Right lobe of liver (tissue), 6 donors: ENCODE measurements around the gene PDE6B. TPM values are rescaled to one million over a fixed set of nuclear protein-coding genes. Genes with fewer than 3 reads are reported as not detected.

Experiments
- ATAC-seq, 4 donors: fragments of 200-7000 bp; cut with Tn5 transposase; one replicate each; pipeline ENCODE4 v1.9.1; 2020; ENCODE audit warnings: mild to moderate bottlenecking in 4 of 4, moderate library complexity in 4 of 4
- DNase-seq, 3 donors: peaks; one replicate each; pipeline ENCODE4 v3.0.0-alpha.2; 2020
- H3K27ac ChIP-seq, 3 donors: fragments of 200-600 bp; one replicate each; pipeline ENCODE4 v1.8.0; 2022
- H3K27me3 ChIP-seq, 2 donors: fragments of 200-600 bp; one replicate each; pipeline ENCODE4 v1.8.0; 2022
- H3K36me3 ChIP-seq, 4 donors: fragments of 200-600 bp; sonication (generic) in 1 of 4; one replicate each; pipeline versions ENCODE4 v1.5.1 to v1.8.0; 2017 to 2022; ENCODE audit warnings: control low read depth in 1 of 4
- H3K4me1 ChIP-seq, 4 donors: fragments of 200-600 bp; sonication (generic) in 1 of 4; one replicate each; pipeline versions ENCODE4 v1.5.1 to v1.8.0; 2017 to 2022; ENCODE audit warnings: control low read depth in 1 of 4
- H3K4me3 ChIP-seq, 3 donors: fragments of 200-600 bp; one replicate each; pipeline ENCODE4 v1.8.0; 2022
- H3K9me3 ChIP-seq, 4 donors: fragments of 200-600 bp; sonication (generic) in 1 of 4; one replicate each; pipeline versions ENCODE4 v1.5.1 to v1.8.0; 2017 to 2022; ENCODE audit warnings: control low read depth in 1 of 4
- POLR2A ChIP-seq: fragments of 450-650 bp; IDR thresholded peaks from one replicate; pipeline ENCODE4 v1.6.1; 2017; ENCODE audit warnings: antibody characterized with exemption, mild to moderate bottlenecking
- WGBS: methylation state at CpG from one replicate; pipeline ENCODE4 v1.1.6; 2018; ENCODE audit warnings: low coverage, low lambda C conversion rate; ENCODE audit not compliant: insufficient coverage; ENCODE audit errors: missing lambda C conversion rate; 5-methylcytosine and 5-hydroxymethylcytosine counted together
- intact Hi-C, 2 donors: fragments of 100-400 bp; cut with DNase I; formaldehyde crosslinking; loops; one replicate each; pipeline versions ENCODE4 v1.11.2 to v1.14.1; 2022
- total RNA-seq, 6 experiments: library from RNA; depleted of rRNA in 2 of 6; stranded (reverse); fragments of >200 nt in 2 of 6; fragmentation: NEBNext Ultra II Directional in 3 of 6; extraction: Animal tissue kit (Norgen Biotek cat#: 25700) in 3 of 6; gene quantifications; one replicate each; pipeline versions ENCODE4 v1.1.0 to v1.2.4, GENCODE V29; 2016 to 2023
- TF ChIP-seq, protein P1 (sequence below), 4 donors: fragments of 200-600 bp in 3 of 4; fragments of 450-650 bp in 1 of 4; IDR thresholded peaks; one replicate each; pipeline versions ENCODE4 v1.5.1 to v1.8.0; 2016 to 2022; ENCODE audit warnings: antibody characterized with exemption in 4 of 4, mild to moderate bottlenecking in 2 of 4
- donor health status: DM: no; HTN: yes; CAD: no.
- donor health status: DM: no; HTN: no; CAD: no.
- donor health status: DM: no; HTN: no; CAD: no.
- donor health status: DM: no; HTN: yes; CAD: no.
- donor health status: DM: no; HTN: yes; CAD: no.

The PDE6B gene
- total RNA-seq, 6 experiments from 2014 or later, result 0.24 to 1.9 (median 0.76) TPM; not detected in 1

DNA sequence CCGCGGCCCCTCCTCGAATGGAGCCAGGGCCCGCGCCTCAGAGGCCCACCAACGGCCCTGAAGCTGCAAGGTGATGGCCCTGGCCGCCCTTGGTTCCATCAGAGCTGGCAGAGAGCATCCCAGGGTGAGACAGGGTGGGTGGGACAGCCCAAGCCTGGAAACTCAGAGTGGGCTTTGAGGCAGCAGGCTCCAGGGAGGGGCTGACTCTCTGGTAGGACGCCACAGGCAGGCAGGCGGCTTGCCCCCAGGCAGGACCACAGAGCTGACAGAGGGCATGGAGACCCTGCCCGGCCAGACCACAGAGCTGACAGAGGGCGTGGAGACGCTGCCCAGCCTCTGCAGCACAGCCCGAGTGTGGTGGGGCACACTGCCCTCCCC is 53.7 kb downstream of the PDE6B start:
- no peak for ATAC-seq
- no peak for TF ChIP-seq POLR2A
- TF ChIP-seq, protein P1, sequence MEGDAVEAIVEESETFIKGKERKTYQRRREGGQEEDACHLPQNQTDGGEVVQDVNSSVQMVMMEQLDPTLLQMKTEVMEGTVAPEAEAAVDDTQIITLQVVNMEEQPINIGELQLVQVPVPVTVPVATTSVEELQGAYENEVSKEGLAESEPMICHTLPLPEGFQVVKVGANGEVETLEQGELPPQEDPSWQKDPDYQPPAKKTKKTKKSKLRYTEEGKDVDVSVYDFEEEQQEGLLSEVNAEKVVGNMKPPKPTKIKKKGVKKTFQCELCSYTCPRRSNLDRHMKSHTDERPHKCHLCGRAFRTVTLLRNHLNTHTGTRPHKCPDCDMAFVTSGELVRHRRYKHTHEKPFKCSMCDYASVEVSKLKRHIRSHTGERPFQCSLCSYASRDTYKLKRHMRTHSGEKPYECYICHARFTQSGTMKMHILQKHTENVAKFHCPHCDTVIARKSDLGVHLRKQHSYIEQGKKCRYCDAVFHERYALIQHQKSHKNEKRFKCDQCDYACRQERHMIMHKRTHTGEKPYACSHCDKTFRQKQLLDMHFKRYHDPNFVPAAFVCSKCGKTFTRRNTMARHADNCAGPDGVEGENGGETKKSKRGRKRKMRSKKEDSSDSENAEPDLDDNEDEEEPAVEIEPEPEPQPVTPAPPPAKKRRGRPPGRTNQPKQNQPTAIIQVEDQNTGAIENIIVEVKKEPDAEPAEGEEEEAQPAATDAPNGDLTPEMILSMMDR (IDR thresholded peaks at IDR 0.05), result no peak
- Histone ChIP-seq H3K27me3 (no peaks in the 10 kb centered on the region), H3K36me3 (no peaks in the 10 kb centered on the region), H3K9me3 (no peaks in the 10 kb centered on the region), H3K27ac (no peak overlapping the region), H3K4me3 (no peak overlapping the region), H3K4me1 (peaks cover 0 to 12% (median 3%) of the 10 kb centered on the region in 4 donors)
- intact Hi-C loops, result no loop called here
- DNase-seq, result no peak
- no CpG with 5 or more reads among the region's 13 CpGs for WGBS

DNA sequence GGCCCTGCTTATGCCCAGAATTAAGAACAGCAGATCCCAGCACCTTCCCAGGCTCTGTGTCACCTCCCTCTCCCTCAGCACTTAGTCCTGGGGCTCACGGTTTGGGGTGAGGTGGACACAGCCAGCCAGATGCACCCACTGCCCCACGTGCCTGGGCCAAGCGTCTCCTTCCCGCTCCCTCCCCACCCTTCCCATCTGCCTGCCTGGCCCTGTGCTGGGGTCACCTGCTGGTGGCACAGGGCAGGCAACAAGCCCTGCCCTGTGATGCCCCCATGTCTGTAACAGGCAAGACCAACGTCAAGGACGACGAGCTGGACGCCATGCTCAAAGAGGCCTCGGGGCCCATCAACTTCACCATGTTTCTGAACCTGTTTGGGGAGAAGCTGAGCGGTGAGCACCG is 54.3 kb downstream of the PDE6B start:
- H3K27me3 ChIP-seq, result no peaks in the 10 kb centered on the region
- TF ChIP-seq, protein P1 (IDR thresholded peaks at IDR 0.05), result no peak
- TF ChIP-seq POLR2A, result no peak
- intact Hi-C loops, result no loop called here
- no peak overlapping the region for H3K27ac ChIP-seq
- ATAC-seq, result no peak
- H3K4me1 ChIP-seq, result peaks cover 0 to 12% (median 3%) of the 10 kb centered on the region in 4 donors
- no peak overlapping the region for H3K4me3 ChIP-seq
- no peaks in the 10 kb centered on the region for H3K36me3 ChIP-seq
- H3K9me3 ChIP-seq, result no peaks in the 10 kb centered on the region
- WGBS, result 60% methylated on average over 1 of the region's 11 CpGs
- no peak for DNase-seq

DNA sequence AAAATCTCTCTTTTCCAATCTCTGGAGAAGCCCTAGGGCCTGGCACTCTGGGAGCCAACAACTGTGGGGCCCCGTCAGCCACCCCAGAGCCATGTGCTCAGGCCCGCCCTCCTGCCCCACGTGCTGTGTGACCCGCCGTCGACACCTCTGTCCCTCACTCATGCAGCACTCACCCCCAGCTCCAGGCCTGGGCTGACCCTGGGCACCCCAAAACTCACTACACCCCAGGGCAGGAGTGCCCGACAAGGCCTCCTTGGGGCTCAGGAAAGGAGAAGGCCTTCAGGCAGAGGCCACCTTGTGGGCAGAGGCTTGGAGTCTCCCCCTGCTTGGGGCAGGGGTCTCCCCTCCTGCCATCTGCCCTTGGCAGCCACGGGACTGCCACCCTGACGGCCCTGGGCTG is 54.7 kb downstream of the PDE6B start:
- H3K27ac ChIP-seq, result no peak overlapping the region
- no peaks in the 10 kb centered on the region for H3K36me3 ChIP-seq
- ATAC-seq (no peak), DNase-seq (peak in 1 of 3 donors; percentile 55)
- no peak overlapping the region for H3K4me3 ChIP-seq
- peaks cover 0 to 11% (median 3%) of the 10 kb centered on the region in 4 donors for H3K4me1 ChIP-seq
- H3K27me3 ChIP-seq, result no peaks in the 10 kb centered on the region
- no CpG with 5 or more reads among the region's 9 CpGs for WGBS
- H3K9me3 ChIP-seq, result no peaks in the 10 kb centered on the region
- no peak for TF ChIP-seq POLR2A
- TF ChIP-seq, protein P1 (IDR thresholded peaks at IDR 0.05), result no peak
- intact Hi-C loops, result no loop called here

DNA sequence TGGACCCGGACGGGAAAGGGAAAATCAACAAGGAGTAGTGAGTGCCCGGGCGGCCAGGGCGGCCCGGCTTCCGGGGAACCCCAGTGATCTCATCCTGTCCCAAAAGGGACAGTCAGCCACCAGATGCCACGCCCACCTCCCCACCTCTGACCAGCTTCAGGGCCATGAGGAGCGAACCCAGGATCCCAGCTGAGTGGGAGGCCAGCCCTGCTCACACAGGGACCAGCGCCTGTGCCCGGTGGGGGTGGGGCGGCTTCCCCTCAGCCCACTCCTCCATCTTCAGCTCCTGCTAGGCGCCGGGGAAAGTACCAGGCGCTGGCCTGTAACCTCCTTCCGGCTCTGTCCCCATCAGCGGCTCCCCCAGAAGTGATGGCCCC is 55.2 kb downstream of the PDE6B start:
- DNase-seq (peak in 2 of 3 donors; percentile 39 to 58), ATAC-seq (no peak)
- Histone ChIP-seq H3K27me3 (no peaks in the 10 kb centered on the region), H3K27ac (no peak overlapping the region), H3K36me3 (no peaks in the 10 kb centered on the region), H3K4me3 (peak overlapping the region in 1 of 3 donors; percentile 33), H3K4me1 (peaks cover 0 to 6% (median 3%) of the 10 kb centered on the region in 4 donors), H3K9me3 (no peaks in the 10 kb centered on the region)
- intact Hi-C loops, result no loop called here
- WGBS, result 33% methylated on average over 1 of the region's 17 CpGs
- TF ChIP-seq POLR2A, result no peak
- TF ChIP-seq, protein P1 (IDR thresholded peaks at IDR 0.05), result no peak
